H1 (cell line): ENCODE results near the gene HSD17B10. TPM values are rescaled to one million over a fixed set of nuclear protein-coding genes. Genes with fewer than 3 reads are reported as not detected.

Experiments used
- CBX8 ChIP-seq: fragments of 300-800, 300-1000 bp; sonication (generic); IDR thresholded peaks from 2 replicates; pipeline ENCODE4 v1.7.1; 2016; ENCODE audit warnings: low read depth, low read length, borderline replicate concordance
- EP300 ChIP-seq, 2 experiments: IDR thresholded peaks; 1 replicate in 1 of 2; 2 replicates in 1 of 2; pipeline ENCODE4 v1.6.1; 2011 to 2012; ENCODE audit warnings: low read depth in 2 of 2, low read length in 2 of 2, mild to moderate bottlenecking in 2 of 2, borderline replicate concordance in 1 of 2, inconsistent platforms in 1 of 2, moderate library complexity in 1 of 2
- NANOG ChIP-seq: IDR thresholded peaks from 2 replicates; pipeline ENCODE4 v1.6.1; 2011; ENCODE audit warnings: low read length, low read depth, mild to moderate bottlenecking, inconsistent platforms; ENCODE audit not compliant: insufficient read depth, poor library complexity, severe bottlenecking
- NRF1 ChIP-seq: IDR thresholded peaks from 2 replicates; pipeline ENCODE4 v1.6.1; 2011; ENCODE audit warnings: mild to moderate bottlenecking, low read depth, low read length, improper control_type of control experiment
- POLR2A ChIP-seq, 2 experiments: IDR thresholded peaks; 1 replicate in 1 of 2; 2 replicates in 1 of 2; pipeline ENCODE4 v1.6.1; 2011; ENCODE audit warnings: low read depth in 2 of 2, low read length in 2 of 2, mild to moderate bottlenecking in 2 of 2; ENCODE audit errors: control extremely low read depth in 1 of 2
- POLR2AphosphoS5 ChIP-seq: IDR thresholded peaks from 2 replicates; pipeline ENCODE4 v1.6.1; 2011; ENCODE audit warnings: low read depth, low read length
- RAD21 ChIP-seq, 2 experiments: IDR thresholded peaks in 1 of 2; conservative IDR thresholded peaks in 1 of 2; 2 replicates each; pipeline ENCODE4 v1.6.1; 2011; ENCODE audit warnings: low read depth in 2 of 2, low read length in 2 of 2, improper control_type of control experiment in 1 of 2, inconsistent platforms in 1 of 2, mild to moderate bottlenecking in 1 of 2, moderate library complexity in 1 of 2
- RXRA ChIP-seq: IDR thresholded peaks from 2 replicates; pipeline ENCODE4 v1.6.1; 2011; ENCODE audit warnings: low read depth, mild to moderate bottlenecking, low read length, moderate library complexity; ENCODE audit not compliant: insufficient read depth
- YY1 ChIP-seq: IDR thresholded peaks from 2 replicates; pipeline ENCODE4 v1.6.1; 2011; ENCODE audit warnings: low read depth, mild to moderate bottlenecking, low read length
- polyA plus RNA-seq, 7 experiments: library from polyadenylated mRNA; depleted of rRNA in 3 of 7; stranded (reverse) in 5 of 7; unstranded in 2 of 7; fragments of >200 nt in 5 of 7; fragments of 200-250 nt in 2 of 7; gene quantifications; 1 replicate in 5 of 7; 2 replicates in 1 of 7; 4 replicates in 1 of 7; pipeline versions ENCODE4 v1.2.1 to v1.2.3, GENCODE V29; 2011 to 2013; ENCODE audit warnings: missing spikeins in 2 of 7, mixed read lengths in 2 of 7
- total RNA-seq: library from RNA; stranded (reverse); fragmentation: NEBNext Ultra II Directional; extraction: Animal tissue kit (Norgen Biotek cat#: 25700); gene quantifications from 2 replicates; pipeline ENCODE4 v1.2.1, GENCODE V29; 2021
- TF ChIP-seq, protein P1 (sequence below): IDR thresholded peaks from 2 replicates; pipeline ENCODE4 v1.6.1; 2012; ENCODE audit warnings: low read length, inconsistent platforms
- TF ChIP-seq, protein P2 (sequence below): IDR thresholded peaks from 2 replicates; pipeline ENCODE4 v1.6.1; 2012; ENCODE audit warnings: inconsistent platforms

Gene HSD17B10
- total and polyA plus RNA-seq, 2 of the 8 experiments (the other 6 are each of a cell fraction or from before 2014, with no cell fraction given), result 114 to 236 TPM

DNA sequence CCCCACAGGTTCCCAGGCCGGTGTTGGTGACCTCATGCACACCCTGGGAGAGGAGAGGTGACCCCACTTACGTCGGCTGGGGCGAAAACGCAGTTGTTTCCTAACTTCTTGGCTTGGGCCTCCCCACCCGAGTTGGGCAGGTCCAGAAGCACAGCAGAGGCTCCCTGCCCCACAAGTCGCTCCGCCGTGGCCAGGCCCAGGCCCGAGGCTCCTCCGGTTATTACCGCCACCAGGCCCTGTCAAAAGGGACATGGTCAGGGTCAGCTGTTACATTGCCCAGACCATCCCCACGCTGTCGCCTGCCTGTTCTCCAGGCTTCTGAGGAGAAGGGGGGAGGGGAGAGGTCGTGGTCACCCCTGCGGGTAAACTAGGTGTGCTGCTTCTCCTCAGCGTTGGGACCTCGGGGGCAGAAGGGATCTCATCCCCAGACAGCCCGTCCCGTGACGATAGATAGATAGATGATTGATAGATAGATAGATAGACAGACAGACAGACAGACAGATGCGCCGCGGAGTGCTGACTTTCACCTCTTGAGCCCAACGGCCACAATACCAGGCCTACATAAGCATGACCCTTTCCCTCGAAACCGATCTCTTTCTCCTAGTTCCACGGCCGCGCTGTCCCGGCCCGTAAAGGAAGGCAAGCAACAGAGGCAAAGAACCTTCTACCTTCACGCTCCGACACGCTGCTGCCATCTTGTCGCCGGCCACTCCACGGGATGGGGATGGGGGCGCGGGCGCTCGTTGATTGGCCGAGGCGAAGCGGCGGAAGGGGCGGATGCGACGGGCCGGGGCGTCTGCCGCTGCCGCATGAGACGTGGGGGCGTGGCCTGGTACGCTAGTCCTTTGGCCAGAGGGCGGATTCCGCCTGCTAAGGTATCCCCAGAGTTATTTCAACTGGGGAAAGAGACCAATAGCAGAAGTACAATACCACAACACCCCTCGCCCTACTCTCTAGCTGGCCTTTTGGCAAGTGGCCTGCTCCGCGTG lies at the start of gene HSD17B10 (continued):
- TF ChIP-seq RXRA (no peak), CBX8 (no peak), POLR2AphosphoS5 (0 out of 2 replicates have a peak, but pooled peaks have one; percentile 51), NRF1 (no peak), NANOG (no peak), POLR2A (IDR thresholded peaks at IDR 0.05; ENCODE audit: control extremely low read depth in 1 of 2, low read depth in 2 of 2, low read length in 2 of 2) (peak in 1 of 2 experiments; percentile 53; a peak in 2 of 3 replicates), YY1 (peak; percentile 80; the same call in 1 of the 2 replicates), RAD21 (IDR thresholded peaks at IDR 0.05 in 1 of 2, conservative IDR thresholded peaks at IDR 0.05 in 1 of 2; ENCODE audit: low read depth in 2 of 2, low read length in 2 of 2) (no peak), EP300 (IDR thresholded peaks at IDR 0.05; ENCODE audit: borderline replicate concordance in 1 of 2, low read depth in 2 of 2, low read length in 2 of 2) (no peak)
- TF ChIP-seq, protein P1, sequence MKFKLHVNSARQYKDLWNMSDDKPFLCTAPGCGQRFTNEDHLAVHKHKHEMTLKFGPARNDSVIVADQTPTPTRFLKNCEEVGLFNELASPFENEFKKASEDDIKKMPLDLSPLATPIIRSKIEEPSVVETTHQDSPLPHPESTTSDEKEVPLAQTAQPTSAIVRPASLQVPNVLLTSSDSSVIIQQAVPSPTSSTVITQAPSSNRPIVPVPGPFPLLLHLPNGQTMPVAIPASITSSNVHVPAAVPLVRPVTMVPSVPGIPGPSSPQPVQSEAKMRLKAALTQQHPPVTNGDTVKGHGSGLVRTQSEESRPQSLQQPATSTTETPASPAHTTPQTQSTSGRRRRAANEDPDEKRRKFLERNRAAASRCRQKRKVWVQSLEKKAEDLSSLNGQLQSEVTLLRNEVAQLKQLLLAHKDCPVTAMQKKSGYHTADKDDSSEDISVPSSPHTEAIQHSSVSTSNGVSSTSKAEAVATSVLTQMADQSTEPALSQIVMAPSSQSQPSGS, result no peak
- TF ChIP-seq, protein P2, sequence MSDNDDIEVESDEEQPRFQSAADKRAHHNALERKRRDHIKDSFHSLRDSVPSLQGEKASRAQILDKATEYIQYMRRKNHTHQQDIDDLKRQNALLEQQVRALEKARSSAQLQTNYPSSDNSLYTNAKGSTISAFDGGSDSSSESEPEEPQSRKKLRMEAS, result 0 out of 2 replicates have a peak, but pooled peaks have one; percentile 16
